Activated CD4-positive, alpha-beta T cell treated with anti-CD3 and anti-CD28 coated beads for 1 hour (primary cell): ENCODE data around the gene MINPP1.
"Not testable (repeated sequence)": the region's sequence is repeated elsewhere in the genome, so short reads cannot be mapped to it uniquely, and the experiment has no call there.

Experiments
- DNase-seq: peaks from one replicate; pipeline ENCODE4 v3.0.0-alpha.2; 2020

The MINPP1 gene

DNA sequence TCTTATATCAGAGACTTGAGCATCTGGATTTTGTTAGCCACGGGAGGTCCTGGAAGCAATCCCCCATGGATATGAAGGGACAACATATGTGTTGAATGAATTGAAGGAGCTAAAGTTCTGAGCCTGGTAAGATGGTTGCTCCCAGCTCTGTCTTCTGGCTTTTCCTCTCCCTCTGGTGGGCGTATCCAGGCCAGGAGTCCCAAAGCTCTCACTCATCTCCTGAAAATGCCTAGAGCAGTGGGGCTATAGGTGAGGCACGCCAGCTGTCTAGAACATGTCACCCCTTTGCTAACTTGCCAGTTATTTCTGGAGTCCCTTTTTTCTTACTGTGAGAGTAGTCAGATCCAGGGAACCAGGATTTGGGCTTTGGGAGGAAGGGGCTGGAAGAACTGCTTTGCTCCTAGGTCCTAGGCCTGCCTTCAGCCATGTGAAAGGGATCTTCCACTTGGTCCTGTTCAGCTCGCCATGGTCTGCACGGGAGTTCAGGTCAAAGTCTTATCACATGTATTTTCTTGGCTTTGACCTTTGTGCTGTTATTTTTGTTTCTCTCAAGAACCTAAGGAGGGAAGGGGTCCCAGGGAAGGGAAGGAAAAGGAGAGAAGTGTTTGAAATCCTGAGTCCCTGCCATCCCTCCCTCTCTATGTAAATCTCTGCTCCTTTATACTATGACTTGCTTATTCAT, 73.6 kb downstream of the MINPP1 start:
- no peak for DNase-seq

DNA sequence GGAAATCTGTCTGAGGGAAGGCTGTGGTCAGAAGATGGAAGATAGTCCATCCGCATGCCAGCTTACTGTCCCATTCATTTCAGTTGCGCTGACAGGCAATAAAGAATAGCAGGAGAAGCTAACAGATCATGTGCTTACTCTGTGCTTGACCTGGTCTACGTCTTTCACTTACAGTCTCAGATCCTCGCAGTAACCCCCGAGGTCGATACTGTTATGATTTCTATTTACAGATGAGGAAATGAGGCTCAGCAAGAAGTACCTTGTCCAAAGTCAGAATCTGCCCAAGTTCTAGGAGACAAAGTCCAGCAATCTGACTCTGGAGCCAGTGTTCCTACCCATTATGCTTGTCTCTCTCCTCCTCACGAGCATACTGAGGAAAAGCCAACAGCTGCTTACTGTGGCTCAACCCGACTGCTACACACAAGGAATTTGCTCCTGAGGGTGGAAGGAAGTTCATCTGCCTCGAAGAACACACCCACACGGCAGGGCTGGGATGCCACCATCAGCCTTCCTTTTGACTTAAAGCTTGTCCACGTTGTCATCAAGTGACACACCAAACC, 74.2 kb downstream of the MINPP1 start:
- DNase-seq, result no peak

DNA sequence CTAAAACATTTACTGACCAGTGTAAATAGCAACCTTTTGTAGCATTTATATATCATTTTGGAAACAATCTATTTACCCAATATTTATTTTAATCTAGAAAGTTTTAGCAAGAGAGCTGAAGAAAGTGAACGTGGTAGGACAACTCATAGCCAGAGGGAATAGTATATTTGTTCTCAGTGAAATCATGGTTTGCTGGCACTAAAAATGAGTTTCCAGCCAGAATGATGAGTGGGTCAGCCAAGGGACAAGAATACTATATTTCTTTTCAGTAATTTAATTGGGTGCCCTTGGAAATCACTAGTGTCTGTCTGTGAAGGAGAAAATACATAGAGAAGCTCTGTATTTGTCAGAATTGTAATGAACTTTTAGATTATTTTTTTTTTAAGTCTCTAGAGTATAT, 74.9 kb downstream of the MINPP1 start:
- no peak for DNase-seq

DNA sequence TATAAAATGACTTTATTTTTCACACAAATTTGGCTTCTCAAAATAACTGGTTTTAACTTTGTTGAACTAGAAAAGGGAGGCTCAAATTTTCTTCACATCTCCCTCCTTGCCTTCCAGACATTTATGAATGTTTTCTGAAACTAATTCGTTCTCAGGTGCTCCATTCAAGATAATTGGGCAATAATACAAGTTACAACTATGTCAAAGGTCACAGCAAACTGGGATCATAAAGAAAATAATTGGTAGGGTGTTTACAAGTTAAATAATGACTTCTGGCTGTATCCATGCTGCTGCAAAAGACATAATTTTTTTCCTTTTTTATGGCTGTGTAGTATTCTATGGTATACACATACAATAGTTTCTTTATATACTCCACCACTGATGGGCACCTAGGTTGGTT, 75.3 kb downstream of the MINPP1 start:
- no peak for DNase-seq

DNA sequence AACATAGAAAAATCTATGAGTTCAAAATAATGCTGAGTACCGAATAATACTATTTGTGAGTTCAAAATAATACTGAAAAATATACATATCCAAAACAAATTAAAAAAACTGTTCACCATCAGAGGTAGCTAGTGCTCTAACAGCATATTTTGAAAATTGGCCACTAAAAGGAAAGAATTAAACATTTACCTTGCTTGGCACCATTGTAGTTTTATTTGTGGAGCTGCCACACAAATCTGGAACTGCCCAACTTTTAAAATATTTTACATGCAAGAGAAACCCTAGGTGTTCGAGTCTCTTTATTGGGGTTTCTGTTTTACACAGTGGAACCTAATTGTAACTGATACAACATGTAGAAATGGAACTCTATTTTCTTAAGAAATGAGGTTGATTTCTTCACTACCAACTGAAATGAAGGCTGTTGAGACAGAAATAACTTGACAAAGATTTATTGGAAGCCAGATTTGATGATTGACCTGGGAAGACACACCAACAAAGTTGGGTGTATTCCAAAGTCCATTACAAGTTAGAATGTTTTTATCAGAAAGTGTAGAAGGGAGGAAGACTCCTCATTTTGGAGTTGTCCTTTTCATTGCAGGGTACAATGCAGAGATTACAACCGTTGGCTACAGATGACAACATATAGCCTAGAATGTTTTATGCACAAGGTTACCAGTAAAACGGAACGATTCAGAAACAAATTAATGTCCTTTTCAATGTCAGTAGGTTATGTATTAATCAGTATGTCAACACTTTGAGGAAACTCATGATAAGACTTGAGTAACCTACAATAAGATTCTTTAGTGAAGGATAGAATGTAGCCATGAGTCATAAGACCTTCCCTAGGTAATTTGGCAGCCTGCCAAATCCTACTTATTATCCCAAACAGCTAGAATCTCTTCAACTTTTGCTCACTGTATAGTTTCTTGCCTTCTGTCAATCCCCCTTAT, 81.1 kb downstream of the MINPP1 start:
- no peak for DNase-seq

DNA sequence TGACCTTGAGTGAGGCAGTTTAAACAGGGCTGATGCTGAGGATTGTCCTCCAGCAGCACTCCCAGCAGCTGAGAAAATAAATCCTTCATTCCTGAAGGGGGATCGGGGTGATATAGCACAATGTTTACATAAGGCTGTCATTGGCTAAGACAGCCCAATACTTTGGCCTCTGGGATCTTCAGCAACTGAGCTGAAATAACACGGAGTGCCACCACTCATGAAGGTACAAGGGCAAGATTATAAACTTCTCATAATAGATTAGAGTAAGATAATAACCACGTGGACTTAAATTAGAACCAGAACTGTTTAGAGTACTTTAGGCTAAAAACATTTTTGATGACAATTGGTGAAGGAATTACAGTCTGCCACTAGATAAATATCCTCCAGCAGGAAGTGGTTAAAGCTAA, 85.0 kb downstream of the MINPP1 start:
- no peak for DNase-seq

DNA sequence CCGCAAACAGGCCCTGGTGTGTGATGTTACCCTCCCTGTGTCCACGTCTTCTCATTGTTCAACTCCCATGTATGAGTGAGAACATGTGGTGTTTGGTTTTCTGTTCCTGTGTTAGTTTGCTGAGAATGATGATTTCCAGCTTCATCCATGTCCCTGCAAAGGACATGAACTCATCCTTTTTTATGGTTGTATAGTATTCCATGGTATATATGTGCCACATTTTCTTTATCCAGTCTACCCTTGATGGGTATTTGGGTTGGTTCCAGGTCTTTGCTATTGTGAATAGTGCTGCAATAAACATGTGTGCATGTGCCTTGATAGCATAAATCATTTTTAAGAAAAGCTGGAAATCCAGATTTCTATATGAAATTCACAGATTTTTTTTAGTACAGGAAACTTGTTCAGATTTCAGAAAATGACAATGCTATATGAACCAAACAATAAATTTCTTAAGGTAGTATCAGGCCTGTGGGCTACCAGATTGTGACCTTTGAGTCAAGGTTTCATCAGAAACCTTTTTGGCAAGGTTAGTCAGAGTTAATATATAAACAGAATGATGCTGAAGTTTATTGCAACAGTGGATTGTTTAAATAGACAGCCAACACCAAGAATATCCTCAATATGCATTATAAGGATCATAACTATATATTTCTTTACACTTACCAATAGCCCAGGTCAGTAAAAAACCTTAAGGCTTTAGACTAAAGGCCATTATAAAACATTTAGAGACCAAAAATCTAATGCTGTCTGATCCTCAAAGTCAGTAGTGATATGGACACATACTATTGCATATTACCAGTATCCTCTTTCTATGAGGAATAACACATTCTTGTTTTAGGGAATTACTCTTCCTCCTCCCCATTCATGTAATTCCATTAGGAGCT, 86.3 kb downstream of the MINPP1 start:
- no peak for DNase-seq

DNA sequence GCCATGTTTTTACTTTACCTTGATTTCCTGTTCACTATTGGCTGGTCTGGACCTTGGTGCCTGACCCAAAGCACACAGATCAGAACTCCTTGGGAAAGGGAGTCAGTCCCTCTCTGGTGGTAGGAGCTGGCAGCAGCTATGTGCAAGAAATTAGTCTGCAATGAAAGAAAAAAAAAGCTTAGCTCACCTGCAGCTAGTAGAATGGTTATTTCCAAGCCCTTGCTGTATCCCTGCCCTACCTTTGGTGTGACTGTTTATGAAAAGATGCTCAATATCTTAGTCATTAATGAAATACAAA, 86.8 kb downstream of the MINPP1 start:
- DNase-seq, result no peak

DNA sequence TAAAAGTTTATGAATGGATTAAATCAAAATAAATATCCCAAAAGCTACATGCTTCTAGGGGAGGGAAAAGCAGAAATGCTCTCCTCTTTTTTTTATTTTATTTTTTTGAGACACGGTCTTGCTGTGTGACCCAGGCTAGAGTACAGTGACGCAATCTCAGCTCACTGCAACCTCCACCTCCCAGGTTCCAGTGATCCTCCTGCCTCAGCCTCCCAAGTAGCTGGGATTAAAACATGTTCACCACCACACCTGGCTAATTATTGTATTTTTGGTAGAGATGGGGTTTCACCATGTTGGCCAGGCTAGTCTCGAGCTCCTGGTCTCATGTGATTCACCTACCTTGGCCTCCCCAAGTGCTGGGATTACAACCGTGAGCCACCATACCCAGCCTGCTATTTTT, 88.2 kb downstream of the MINPP1 start:
- not testable (repeated sequence) for DNase-seq

DNA sequence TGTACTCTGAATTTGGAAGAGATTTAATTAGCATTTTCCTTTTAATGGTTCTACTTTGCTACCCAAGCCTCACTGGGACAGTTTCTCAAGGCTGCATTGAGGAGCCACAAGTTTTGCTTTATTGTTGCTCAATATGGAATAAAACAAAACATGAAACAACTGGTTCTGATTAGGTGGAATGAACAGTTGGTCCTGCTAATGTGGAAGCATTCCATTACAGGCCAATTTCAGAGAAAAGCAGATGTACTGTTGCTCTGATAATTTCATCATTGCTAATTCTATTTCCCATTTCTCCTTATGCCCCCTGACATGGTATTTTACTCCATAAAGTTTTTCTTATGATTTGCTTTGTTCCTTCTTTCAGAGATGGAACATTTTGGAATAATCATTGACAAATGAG, 89.0 kb downstream of the MINPP1 start:
- no peak for DNase-seq

DNA sequence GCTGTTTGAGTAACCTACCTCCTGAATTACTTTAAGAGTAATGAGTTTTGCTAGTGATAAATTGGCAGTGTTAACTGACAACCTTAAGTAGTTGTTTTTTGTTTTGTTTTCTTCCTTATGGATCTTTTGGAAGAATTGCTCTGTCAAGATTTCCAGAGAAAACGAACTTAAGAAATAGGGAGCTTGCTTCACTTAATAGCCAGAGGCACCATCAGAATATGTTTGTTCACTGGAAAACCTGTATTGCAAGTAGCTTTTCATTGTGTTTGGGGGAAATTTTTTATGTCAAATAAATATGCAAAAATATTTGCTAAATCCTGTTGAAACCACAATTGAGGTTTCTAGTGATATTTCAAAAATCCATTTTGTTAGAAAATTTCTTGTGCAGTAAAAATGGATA, 89.5 kb downstream of the MINPP1 start:
- no peak for DNase-seq

DNA sequence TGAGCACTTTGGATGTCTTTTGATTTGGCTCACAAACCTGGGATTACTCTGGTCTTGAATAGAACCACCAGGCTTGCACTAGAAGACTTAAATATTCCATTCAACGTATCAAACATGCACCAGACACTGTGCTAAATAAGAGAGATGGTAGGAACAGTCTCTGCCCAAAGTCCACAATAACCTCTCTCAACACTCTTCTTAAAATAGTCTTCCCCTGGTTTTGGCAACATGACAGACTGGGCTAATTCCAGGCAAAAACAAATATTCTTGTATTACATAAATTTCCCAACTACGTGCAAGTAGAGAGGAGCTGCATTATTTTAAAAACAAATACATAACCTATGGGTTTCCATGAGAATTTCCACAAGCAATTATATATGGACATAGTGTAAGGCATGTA, 90.2 kb downstream of the MINPP1 start:
- DNase-seq, result no peak

DNA sequence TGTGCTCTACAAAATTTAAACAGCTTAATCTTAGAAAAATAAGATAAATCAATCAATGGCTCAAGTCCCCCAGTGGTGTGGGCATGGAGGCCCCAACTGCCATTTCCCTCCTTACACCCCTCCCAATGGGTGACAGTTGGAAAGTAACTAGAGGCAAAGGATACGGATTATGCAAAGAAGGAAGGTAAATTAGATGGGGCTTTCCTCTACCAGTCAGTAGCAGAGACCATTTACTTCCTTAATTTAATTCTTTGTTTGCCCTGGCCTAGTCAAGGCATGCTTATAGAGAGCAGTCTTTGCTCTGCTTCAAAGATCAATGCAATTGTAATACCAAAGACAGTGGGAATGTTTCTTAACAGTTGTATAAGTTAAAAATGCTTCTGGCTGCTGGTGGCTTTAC, 91.7 kb downstream of the MINPP1 start:
- DNase-seq, result no peak

DNA sequence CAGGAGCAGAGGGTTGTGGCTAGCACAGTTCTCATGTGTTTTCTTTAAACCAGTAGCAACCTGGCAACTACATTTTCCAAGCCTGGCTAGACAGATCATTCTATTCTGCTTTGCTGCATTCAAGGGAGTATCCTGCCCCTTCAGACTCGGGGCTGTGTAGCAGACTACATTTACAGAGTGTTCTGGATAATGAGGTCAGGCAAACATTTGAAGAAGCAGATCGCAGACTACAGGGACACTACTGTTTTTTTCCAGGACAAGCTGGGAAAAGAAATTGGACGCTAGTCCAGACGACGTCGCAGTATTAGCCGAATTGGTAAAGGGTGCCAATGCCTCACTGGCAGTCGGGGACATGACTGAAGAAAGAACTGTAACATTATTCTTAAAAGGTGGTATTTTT, 94.0 kb downstream of the MINPP1 start:
- no peak for DNase-seq

DNA sequence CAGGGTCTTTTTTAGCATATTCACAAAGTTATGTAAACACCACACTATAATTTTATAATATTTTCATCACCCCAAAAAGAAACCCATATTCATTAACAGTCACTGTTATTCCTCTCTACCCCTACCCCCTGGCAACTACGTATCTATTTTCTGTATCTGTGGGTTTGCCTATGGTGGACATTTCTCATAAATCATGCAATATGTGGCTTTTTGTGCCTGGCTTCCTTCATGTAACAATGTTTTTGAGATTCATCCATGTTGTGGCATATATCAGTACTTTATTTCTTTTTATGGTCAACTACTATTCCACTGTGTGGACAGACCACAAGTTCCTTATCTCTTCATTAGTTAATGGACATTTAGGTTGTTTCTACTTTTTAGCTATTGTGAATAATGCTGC, 95.9 kb downstream of the MINPP1 start:
- DNase-seq, result no peak
